ENCODE data around the gene PDIA5.

GRCh38 chr3:123155471-123156011 is 88.7 kb downstream of the PDIA5 start:
- TF ChIP-seq CTCF (IDR thresholded peaks at IDR 0.05; ENCODE audit: low read depth, low read length, poor library complexity, severe bottlenecking): no peak
- no peak for TF ChIP-seq EZH2phosphoT487 (IDR thresholded peaks at IDR 0.05; ENCODE audit: borderline replicate concordance, low read length)
